ENCODE results near the gene ALDH1B1.

- TF ChIP-seq CTCF (IDR thresholded peaks at IDR 0.05; ENCODE audit: low read depth, low read length) (no peak), POLR2A (IDR thresholded peaks at IDR 0.05; ENCODE audit: extremely low read depth, insufficient read length) (no peak), MAX (IDR thresholded peaks at IDR 0.05; ENCODE audit: low read depth, low read length) (no peak)
These were observed 12.2 kb upstream of the ALDH1B1 start for GRCh38 chr9:38380230-38380871.
